Activated CD4-positive, alpha-beta memory T cell treated with anti-CD3 and anti-CD28 coated beads, Interleukin-2, amount 10 ng/mL, durations not matched to agents 7 days and 5 days (primary cell): ENCODE data around the gene FHDC1. TPM values are rescaled to one million over a fixed set of nuclear protein-coding genes. Genes with fewer than 3 reads are reported as not detected.

Experiments
- total RNA-seq, 2 experiments: library from RNA; stranded (reverse); gene quantifications; one replicate each; pipeline ENCODE4 v1.2.3, GENCODE V29; 2021

FHDC1 gene
- total RNA-seq, 2 experiments from 2014 or later: 0.05 to 0.15 TPM

Other genes with a start within 250 kb of the FHDC1 start
- gene TIGD4, start 156.6 kb upstream of the FHDC1 start, total RNA-seq: under 1 TPM; 0.13 to 0.35 TPM
- 10 to 100 TPM; 15.5 to 16.3 TPM for gene ARFIP1, start 156.4 kb upstream of the FHDC1 start, total RNA-seq